ENCODE measurements around the gene CRYAA.
"Not testable (repeated sequence)": the region's sequence is repeated elsewhere in the genome, so short reads cannot be mapped to it uniquely, and the experiment has no call there.

The CRYAA gene, protein sequence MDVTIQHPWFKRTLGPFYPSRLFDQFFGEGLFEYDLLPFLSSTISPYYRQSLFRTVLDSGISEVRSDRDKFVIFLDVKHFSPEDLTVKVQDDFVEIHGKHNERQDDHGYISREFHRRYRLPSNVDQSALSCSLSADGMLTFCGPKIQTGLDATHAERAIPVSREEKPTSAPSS

DNA sequence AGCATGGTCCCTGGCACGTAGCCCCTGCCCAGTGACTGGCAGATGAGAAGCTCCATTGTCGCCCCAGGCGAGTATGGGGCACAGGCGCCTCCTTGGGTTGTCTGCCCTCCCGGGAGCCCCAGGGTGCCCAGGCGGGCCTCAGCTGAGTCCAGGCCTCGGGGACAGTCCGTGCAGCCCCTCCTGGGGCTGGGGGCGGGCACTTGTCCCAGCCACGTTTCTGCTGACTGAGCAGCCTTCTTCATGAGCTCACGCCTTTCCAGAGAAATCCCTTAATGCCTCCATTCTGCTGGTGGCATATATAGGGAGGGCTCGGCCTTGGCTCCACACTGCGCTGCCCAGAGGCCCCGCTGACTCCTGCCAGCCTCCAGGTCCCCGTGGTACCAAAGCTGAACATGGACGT, at the start of gene CRYAA:
CRYAA (plus strand) TSS at position 301 of the 400 bp plus-strand sequence; CDS start at position 393, 92 bp downstream.
- DNase-seq (ENCODE audit: low spot score): not testable (repeated sequence)

DNA sequence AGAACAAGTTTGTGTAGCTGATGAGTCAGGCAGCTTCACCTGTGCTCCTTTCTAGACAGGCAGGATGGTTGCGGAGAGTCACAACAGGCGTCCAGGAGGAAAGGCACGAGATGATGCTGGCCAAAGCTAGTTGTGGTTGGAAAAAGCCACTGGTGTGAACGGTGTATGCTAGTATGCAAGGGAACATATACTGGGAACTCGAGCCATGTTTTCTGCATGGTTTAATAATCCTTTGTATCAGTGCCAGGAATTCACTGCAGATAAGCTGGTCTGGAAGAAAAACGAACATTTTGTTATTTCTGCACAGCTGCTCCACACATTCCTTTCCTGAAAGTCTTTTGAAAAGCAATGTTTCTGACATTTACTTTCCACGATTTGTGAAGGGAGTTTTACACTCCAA, 38.7 kb upstream of the CRYAA start:
- DNase-seq (ENCODE audit: low spot score): not testable (repeated sequence)

DNA sequence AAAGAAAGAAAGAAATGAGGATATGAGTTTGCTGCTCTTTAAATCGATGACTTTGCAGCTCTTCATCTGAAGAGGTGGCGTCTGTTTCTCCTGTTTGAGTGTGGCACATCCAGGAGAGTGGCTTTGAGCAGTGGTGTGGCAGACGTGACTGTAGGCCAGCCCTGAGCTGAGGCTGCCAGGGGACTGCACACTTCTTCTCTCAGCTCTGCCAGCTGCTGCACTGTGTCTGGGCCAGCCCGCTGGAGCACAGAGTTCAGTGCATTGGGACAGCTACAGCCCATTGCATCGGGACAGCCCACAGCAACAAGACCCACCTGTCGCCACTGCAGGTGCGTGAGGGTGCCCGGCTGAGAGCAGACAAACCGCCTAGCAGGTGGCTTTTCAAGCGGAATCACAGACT, 34.3 kb upstream of the CRYAA start:
- DNase-seq (ENCODE audit: low spot score): not testable (repeated sequence)

DNA sequence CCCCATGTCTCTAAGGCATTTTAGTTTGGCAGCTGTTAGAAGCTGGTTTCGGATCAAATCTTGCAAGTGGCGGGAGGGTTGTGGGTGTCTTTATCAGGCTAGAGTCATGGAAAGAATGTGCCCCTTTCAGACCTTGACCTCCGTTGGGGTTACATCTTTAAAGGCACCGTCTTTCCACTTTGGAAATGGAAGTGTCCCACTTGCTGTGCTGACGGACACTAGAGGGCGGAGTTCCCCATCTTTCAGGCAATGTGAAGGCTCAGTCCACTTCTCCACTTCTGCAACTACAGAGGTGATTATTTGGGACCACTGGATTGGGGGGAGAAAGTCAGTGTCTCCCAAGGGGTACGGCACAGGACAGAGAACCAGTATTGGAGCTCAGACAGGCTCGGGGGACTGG, 29.9 kb upstream of the CRYAA start:
- not testable (repeated sequence) for DNase-seq (ENCODE audit: low spot score)

DNA sequence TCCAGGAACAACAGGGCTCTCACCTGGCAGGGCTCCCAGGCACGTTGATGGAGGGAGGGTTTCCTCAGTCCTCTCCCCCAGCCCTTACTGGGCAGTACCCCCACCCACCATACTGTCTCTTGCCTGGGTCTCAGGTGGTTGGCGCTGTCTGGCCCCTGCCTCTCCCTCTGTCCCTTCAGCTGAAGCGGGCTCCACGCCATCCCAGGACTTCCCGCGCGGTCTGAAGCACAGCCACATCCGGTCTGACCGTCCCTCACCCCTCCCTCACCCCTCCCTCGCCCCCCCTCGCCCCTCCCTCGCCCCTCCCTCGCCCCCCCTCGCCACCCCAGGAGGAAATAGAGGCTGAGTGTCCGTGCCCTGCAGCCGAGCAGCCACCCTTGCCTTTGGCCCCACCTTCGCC, 27.4 kb upstream of the CRYAA start:
- not testable (repeated sequence) for DNase-seq (ENCODE audit: low spot score)

DNA sequence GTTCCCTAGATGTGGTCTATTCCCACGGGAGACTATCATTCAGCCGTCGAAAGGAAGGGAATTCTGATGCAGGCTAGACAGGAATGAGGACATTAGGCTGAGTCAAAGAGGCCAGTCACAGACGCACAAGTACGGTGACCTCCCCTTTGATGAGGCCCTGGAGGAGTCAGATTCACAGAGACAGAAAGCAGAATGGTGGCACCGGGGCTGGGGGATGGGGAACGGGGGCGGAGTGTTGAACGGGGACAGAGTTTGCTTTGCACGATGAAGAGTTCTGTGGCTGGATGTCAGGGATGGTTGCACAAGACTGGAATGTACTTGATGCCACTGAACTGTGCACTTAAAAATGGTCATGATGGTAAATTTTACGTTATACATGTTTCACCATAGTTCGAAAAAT, 22.2 kb upstream of the CRYAA start:
- not testable (repeated sequence) for DNase-seq (ENCODE audit: low spot score)

DNA sequence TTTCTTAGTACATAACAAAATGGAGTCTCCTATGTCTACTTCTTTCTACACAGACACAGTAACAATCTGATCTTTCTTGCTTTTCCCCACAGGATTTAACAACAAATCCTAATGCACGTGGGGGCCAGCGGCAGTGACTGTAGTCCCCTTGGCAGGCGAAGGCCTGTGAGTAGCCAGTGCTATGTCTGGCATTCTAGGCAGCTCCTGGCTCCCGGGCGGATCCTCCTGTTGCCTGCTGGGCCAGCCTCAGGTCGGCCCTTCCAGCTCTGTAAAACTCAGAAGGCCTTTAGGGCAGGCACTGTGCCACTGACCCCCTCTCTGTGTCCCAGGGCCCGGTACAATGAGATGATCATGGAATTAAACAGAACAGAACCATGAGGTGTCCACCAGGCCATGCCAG, 20.8 kb upstream of the CRYAA start:
- DNase-seq (ENCODE audit: low spot score): not testable (repeated sequence)

DNA sequence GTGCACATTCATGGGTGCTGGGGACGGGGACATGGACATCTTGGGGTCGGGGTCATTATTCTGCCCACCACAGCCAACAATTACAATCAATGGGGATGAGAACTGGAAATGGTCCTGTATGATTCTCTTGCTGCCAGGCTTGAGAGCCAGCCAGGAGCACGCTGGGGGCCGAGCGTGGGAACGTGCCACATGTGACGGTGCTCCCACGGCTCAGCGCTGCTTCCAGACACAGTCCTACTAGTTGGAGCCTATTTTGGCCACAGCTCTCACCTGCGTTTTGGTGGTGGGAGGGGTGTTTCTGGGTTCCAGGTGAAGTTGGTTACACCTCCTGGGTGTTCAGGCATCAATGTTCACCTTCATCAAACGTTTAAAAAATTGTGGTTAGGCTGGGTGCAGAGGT, 19.5 kb upstream of the CRYAA start:
- DNase-seq (ENCODE audit: low spot score): not testable (repeated sequence)

DNA sequence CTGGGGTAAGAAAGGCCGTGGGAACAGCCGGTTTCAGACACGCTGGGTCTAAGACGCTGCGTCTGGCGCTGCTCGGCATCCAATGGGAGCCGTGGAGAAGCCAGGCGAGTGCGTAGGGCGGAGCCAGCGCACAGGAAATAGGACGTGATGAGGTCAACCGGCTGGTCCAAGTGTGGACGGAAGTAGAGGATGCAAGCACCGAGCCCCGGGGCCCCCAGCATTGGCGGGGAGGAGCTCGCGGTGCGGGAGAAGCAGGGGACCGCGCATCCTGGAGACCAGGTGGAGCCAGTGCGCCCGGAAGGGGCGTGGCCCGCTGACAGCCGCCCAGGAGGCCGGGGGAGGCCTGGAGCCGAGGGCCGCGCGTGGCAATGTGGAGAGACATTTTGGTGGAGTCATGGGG, 15.2 kb upstream of the CRYAA start:
- DNase-seq (ENCODE audit: low spot score): not testable (repeated sequence)

DNA sequence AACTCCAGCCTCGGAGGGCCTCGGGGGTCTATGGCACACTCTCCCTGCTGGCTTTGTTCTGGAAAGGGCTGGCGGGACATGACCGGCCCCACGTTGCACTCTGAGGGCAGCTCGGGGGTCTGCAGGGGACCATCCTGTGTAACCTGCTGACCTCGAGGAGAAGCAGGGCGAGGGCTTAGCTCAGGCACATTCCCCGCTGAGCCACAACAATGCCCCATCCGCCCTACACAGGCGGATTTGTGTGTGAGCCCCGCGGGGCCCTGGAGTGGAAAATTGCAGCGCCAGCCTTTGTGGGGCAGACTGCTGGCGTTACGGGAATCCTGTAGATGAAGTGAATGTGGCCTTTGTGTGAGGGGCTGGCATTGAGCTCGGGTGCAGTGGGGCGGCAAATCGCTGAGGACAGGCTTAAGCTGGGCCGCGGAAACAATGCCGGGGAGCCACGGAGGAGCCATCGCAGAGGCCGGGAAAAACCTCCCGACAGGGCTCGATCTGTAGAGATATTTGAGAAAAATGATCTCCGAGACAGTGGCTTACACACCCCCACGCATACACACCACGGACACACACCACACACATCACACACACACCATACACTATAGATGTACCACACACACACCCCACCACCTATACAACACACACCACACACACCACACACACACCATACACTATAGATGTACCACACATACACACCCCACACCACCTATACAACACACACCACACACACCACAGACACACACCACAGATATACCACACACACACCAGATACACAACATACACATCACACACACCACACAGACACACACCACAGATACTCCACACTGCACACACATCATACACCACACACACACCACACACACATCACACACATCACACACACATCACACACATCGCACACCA, 9.3 kb upstream of the CRYAA start:
- not testable (repeated sequence) for DNase-seq (ENCODE audit: low spot score)

DNA sequence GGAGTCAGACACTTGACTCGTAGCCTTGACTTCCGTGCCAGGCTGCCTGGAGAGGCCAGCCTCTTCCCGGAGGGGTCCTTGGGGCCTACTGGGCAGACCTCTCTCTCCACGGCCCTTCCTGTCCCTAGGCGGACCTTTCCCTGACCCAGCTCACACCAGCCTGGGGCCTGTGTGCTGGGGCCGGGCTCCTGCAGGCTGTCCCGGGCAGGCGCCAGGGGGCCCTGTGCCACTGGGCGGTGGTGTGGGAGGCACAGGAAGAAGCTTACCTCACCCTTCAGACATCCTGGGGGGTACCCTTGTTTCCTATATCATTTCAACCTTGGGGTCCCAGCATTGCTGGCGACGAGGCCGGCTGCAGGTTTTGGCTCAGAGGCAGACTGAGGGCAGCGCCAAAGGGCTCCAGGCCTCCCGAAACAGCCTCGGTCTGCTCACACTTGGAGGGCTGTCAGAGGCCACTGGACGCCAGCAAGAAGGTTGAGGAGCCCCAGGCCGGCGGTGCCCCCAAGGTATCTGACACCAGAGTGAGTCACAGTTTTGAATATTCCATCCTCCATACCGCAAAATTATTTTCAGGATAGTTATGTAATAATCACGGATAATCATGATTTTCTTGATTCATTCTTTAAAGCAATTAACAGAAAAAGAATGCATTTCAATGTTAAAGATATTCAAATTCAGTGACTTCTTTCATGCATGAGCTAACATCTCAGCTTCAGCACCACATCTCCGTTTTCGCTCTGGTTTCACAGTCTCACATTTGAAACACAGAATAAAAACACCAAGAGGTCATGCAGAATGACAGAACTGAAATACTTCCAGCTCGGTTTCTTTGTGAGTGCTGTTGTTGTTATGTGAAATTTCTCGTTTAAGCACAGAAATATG, 6.7 kb upstream of the CRYAA start:
- not testable (repeated sequence) for DNase-seq (ENCODE audit: low spot score)

DNA sequence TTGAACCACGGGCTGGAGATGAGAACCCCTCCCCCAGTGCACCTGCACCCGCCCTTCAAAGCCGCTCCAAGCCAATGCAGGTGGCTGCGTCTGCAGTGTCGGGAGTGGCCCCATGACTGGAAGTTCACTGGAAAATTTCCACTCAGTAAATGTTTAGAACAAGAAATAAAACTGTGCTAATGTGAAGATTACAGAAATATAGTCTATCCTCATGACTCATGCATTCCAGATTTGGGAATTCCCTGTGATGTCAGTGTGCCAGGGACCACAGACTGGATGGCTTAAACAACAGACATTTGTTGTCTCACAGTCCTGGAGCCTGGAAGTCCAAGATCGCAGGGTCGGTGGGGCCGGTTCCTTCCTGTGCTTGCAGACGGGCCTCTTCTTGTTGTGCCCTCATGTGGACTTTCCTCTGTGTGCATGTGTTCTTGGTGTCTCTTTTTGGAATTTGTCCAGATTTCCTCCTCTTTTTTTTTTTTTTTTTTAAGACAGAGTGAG, 6.1 kb upstream of the CRYAA start:
- DNase-seq (ENCODE audit: low spot score): not testable (repeated sequence)

DNA sequence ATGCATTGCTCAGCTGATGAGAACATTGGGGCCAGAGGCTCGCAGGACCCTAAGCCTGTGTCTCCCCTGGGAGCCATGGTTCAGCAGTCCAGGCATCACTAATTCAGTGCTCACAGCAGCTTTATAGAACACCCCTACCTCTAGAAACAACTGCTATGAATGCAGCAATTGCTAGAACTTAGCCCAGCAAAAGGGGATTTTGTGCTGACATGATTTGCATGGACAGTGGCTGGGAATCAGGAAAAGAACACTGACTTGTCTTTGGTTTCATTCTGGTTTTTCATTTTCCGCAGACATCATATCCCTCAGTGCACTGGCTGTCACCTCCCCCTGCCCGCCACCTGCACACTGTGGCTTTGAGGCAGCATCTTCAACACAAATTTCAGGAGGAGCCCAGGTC, 4.0 kb upstream of the CRYAA start:
- DNase-seq (ENCODE audit: low spot score): not testable (repeated sequence)

DNA sequence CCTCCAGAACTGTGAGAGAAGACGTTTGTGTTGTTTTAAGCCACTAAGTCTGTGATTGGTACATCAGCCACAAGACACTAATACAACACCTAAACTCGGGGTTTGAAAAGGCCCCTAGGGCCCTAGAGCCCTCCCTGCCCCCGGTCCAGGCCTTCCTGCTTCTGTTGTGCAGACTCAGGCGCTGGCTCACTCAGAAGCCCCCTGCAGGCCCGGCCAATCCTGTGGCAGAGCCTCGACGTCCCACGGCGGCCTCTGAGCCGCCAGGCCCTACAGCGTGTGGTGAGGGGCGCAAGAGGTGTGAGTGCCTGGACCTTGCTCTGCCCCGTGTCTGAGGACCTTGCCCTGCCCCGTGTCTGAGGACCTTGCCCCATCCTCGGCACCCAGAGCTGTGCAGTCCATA, 3.1 kb upstream of the CRYAA start:
- DNase-seq (ENCODE audit: low spot score): not testable (repeated sequence)

DNA sequence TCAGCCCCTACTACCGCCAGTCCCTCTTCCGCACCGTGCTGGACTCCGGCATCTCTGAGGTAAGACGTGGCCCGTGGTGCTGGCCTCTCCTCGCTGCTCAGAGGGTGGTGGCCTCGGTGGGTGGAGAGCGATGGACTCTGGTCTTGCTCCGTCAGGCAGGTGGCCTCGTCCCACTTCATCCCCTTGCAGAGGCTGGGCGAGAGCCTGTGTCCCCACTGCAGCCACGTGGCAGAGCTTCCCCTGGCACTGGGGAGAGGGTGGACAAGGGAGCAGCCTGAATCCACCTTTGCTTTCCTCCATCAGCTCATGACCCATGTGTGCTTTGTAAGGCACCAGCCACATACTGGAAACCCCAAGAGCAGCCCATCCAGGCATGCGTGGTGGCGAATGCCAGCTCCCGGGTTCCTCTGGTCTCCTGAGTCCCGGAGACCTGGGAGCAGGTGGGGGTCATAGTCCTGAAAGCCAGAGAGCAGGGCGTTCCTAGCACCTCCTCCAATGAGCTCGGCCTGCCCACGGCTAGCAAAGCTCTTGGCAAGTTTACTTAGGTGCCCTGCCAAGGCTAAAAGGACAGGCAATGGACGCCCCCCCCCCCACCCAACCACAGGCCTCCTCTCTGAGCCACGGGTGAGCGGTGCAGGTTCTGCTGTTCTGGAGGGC, 550 bp downstream of the CRYAA start:
- DNase-seq (ENCODE audit: low spot score): not testable (repeated sequence)

DNA sequence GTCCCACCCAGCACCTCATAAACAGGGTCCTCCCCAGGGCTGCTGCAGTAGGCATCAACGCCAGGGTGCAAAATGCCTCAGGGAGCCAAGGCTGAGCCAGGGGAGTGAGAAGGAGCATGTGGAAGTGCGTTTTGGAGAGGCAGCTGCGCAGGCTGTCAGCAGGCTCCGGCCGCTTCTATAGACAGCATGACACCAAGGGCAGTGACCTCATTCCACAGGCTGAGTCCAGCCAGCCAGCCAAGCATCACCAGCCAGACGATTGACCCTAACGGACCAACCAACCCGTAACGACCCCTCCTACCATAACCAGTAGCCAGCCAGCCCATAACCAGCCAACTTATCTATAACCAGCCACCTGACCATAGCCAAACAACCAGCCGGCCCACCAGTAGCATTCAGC, 1.1 kb downstream of the CRYAA start:
- DNase-seq (ENCODE audit: low spot score): not testable (repeated sequence)

DNA sequence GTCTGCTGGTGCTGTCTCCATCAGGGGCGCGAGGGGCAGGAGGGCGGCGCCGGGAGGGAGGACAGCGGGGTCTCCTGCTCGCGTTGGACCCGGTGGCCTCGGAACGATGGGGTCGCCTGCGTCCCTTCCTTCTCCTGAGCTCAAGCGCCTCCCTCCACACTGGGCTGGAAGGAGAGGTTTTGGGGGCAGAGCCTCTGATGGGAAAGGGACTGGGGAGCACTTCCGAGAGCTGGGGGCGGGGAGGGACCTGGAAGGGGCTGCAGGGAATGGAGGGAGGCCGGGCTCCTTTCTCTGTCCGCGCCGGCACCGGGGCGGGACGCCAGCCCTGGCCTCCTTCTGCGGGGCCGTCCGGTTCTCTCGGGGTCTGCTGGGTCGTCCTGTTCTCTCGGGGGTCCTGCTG, 4.0 kb downstream of the CRYAA start:
- DNase-seq (ENCODE audit: low spot score): not testable (repeated sequence)

DNA sequence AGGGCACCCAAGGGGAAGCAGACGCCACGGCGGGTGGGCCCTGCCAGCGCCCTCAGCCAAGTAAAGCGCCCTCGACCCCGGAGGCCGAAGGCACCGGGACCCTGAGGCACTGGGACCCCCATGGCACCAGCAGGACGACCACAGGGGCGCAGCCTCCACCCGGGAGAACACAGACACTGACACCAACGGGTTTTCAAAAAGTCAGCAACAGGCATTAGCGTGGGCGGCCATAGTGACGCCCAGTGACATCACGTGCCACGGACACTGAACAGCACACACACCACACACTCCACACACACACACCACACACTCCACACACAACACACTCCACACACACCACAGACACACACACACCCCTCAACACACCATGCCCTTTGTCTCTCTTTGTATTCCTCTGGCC, 4.6 kb downstream of the CRYAA start:
- DNase-seq (ENCODE audit: low spot score): not testable (repeated sequence)

DNA sequence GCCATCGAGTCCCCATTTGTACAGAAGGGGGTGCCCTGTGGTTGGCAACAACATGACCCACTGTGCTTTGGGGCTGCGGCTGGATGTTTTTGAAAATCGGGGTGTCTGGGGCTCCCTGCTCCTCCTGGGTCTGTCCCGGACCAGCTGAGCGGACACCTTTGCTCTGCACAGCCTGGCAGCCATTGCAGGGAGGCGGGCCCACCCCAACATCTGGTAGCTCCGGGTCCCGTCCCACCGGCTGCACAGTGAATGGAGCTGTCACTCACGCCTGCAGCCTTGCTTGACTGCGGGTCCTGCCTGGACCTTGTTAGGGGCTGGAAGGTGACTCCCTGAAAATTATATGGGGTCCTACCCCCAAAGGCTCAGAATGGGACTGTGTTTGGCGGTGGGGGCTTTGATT, 5.1 kb downstream of the CRYAA start:
- DNase-seq (ENCODE audit: low spot score): not testable (repeated sequence)

DNA sequence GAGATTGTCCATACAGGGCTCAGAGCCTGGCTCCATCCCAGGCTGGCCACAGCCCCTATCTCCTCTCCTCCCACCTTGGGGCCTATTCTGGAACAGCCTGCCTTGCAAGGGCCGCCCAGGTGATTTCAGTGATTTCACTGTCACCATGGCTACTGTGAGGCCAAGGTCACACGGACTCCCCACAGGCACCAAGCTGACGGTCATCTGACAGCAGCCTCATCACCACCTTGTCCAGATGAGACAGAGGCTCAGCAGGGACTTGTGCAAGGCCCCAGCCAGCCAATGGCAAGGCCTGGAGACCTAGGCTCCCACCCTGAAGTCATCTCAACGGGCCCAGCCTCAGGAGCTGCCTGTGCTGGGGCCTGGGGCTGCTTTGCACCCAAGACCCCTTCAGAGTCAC, 6.2 kb downstream of the CRYAA start:
- DNase-seq (ENCODE audit: low spot score): not testable (repeated sequence)

DNA sequence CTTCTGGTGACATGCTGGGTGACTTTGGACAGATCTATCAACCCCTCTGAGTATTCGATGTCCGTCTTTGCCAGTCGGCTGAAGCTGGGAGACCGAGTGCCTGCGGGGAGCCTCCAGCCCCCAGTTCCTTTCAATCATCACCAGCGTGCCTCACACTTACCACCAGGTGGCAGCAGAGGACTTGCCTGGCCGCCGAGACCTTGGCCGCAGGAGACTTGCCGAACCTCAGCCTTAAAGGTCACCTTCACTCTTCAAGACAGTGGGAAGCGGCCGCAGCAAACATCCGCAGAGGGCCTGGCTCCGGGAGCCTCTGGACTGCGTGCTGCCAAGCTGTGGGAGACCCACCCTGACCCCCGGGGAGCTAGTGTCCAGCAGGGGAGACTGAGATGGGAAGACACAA, 7.8 kb downstream of the CRYAA start:
- not testable (repeated sequence) for DNase-seq (ENCODE audit: low spot score)

All from germinal center (tissue), 1 donor.